ENCODE results near the gene HES6. TPM values are rescaled to one million over a fixed set of nuclear protein-coding genes. Genes with fewer than 3 reads are reported as not detected.

HES6 gene
- total and polyA plus RNA-seq, 2 experiments from 2014 or later = 38.8 to 76.3 TPM

GRCh38 chr2:238255151-238255551 is 15.3 kb upstream of the HES6 start:
- no peaks in the 10 kb centered on the region for H3K4me1 Mint-ChIP-seq
- H3K9me3 Mint-ChIP-seq = no peaks in the 10 kb centered on the region
- Histone ChIP-seq H3K27me3 (ENCODE audit: insufficient read depth) (no peaks in the 10 kb centered on the region), H3K4me1 (ENCODE audit: insufficient read depth) (no peaks in the 10 kb centered on the region), H3F3A (replicated peaks; ENCODE audit: low read depth) (no peaks in the 10 kb centered on the region), H2AFZ (no peak overlapping the region), H3K4me3 (no peak overlapping the region), H4K20me1 (replicated peaks; ENCODE audit: insufficient read depth) (0 out of 2 replicates have a peak, but pooled peaks cover 3% of the 10 kb centered on the region), H3K79me2 (replicated peaks; ENCODE audit: insufficient read depth) (no peaks in the 10 kb centered on the region), H3K4me2 (no peak overlapping the region), H3K9me2 (ENCODE audit: insufficient read depth) (no peaks in the 10 kb centered on the region), H3K27ac (ENCODE audit: low read depth) (no peak overlapping the region), H3K36me3 (ENCODE audit: insufficient read depth) (no peaks in the 10 kb centered on the region)
- no peak for ATAC-seq
- no peak overlapping the region for H3K27ac Mint-ChIP-seq
- TF ChIP-seq EZH2 (IDR thresholded peaks at IDR 0.05; ENCODE audit: low read depth, unreplicated experiment) = no peak
- TF ChIP-seq JUNB (IDR thresholded peaks at IDR 0.05; ENCODE audit: unreplicated experiment) = no peak
- no peak for TF ChIP-seq CTCF (conservative IDR thresholded peaks at IDR 0.05; ENCODE audit: low read depth in 2 of 2)
- no peak for TF ChIP-seq POLR2AphosphoS5 (IDR thresholded peaks at IDR 0.05; ENCODE audit: low read depth)
- no peak for TF ChIP-seq REST (IDR thresholded peaks at IDR 0.05; ENCODE audit: unreplicated experiment)
- TF ChIP-seq NANOG (IDR thresholded peaks at IDR 0.05; ENCODE audit: borderline replicate concordance) = no peak
- no peak for TF ChIP-seq ZNF331 (CRISPR knock-in tag; IDR thresholded peaks at IDR 0.05; ENCODE audit: low read depth)
- TF ChIP-seq ETS1 (IDR thresholded peaks at IDR 0.05) = no peak
- no peak for TF ChIP-seq EZH2phosphoT487 (IDR thresholded peaks at IDR 0.05; ENCODE audit: unreplicated experiment)
- TF ChIP-seq STAT1 (IDR thresholded peaks at IDR 0.05; ENCODE audit: unreplicated experiment) = no peak
- TF ChIP-seq, protein P1, sequence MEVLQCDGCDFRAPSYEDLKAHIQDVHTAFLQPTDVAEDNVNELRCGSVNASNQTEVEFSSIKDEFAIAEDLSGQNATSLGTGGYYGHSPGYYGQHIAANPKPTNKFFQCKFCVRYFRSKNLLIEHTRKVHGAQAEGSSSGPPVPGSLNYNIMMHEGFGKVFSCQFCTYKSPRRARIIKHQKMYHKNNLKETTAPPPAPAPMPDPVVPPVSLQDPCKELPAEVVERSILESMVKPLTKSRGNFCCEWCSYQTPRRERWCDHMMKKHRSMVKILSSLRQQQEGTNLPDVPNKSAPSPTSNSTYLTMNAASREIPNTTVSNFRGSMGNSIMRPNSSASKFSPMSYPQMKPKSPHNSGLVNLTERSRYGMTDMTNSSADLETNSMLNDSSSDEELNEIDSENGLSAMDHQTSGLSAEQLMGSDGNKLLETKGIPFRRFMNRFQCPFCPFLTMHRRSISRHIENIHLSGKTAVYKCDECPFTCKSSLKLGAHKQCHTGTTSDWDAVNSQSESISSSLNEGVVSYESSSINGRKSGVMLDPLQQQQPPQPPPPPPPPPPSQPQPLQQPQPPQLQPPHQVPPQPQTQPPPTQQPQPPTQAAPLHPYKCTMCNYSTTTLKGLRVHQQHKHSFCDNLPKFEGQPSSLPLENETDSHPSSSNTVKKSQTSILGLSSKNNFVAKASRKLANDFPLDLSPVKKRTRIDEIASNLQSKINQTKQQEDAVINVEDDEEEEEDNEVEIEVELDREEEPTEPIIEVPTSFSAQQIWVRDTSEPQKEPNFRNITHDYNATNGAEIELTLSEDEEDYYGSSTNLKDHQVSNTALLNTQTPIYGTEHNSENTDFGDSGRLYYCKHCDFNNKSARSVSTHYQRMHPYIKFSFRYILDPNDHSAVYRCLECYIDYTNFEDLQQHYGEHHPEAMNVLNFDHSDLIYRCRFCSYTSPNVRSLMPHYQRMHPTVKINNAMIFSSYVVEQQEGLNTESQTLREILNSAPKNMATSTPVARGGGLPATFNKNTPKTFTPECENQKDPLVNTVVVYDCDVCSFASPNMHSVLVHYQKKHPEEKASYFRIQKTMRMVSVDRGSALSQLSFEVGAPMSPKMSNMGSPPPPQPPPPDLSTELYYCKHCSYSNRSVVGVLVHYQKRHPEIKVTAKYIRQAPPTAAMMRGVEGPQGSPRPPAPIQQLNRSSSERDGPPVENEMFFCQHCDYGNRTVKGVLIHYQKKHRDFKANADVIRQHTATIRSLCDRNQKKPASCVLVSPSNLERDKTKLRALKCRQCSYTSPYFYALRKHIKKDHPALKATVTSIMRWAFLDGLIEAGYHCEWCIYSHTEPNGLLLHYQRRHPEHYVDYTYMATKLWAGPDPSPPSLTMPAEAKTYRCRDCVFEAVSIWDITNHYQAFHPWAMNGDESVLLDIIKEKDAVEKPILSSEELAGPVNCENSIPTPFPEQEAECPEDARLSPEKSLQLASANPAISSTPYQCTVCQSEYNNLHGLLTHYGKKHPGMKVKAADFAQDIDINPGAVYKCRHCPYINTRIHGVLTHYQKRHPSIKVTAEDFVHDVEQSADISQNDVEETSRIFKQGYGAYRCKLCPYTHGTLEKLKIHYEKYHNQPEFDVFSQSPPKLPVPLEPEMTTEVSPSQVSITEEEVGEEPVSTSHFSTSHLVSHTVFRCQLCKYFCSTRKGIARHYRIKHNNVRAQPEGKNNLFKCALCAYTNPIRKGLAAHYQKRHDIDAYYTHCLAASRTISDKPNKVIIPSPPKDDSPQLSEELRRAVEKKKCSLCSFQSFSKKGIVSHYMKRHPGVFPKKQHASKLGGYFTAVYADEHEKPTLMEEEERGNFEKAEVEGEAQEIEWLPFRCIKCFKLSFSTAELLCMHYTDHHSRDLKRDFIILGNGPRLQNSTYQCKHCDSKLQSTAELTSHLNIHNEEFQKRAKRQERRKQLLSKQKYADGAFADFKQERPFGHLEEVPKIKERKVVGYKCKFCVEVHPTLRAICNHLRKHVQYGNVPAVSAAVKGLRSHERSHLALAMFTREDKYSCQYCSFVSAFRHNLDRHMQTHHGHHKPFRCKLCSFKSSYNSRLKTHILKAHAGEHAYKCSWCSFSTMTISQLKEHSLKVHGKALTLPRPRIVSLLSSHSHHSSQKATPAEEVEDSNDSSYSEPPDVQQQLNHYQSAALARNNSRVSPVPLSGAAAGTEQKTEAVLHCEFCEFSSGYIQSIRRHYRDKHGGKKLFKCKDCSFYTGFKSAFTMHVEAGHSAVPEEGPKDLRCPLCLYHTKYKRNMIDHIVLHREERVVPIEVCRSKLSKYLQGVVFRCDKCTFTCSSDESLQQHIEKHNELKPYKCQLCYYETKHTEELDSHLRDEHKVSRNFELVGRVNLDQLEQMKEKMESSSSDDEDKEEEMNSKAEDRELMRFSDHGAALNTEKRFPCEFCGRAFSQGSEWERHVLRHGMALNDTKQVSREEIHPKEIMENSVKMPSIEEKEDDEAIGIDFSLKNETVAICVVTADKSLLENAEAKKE (CRISPR knock-in tag; IDR thresholded peaks at IDR 0.05) = no peak
- H3K27me3 Mint-ChIP-seq (ENCODE audit: insufficient read depth, low read depth, poor library complexity) = peaks cover 6% of the 10 kb centered on the region
- H3K4me3 Mint-ChIP-seq = no peak overlapping the region
- DNase-seq (ENCODE audit: low spot score) = no peak
- H3K36me3 Mint-ChIP-seq (ENCODE audit: low read depth) = peaks cover 18% of the 10 kb centered on the region

Data from GM23338 (cell line).